ENCODE results near the gene MMP21.

DNA sequence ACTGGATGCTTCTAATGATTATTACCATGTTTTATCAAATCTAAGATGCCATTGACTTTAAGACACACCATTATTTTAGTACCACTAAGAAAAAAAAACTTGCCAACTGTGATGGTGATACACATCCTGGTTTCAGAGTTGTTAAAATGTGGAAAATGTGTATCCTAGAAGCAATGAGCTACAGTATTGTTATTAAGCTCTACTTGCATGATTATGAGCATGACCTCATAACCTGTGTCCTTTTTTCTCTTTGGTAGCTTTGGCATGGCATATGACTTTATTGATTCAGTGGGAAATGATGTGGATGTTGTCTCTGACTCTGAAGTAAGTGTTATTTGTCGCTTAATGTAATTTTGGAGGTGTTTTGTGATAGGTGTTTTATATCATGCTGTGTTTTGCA lies 52.8 kb downstream of the MMP21 start:
- TF ChIP-seq, protein P1, sequence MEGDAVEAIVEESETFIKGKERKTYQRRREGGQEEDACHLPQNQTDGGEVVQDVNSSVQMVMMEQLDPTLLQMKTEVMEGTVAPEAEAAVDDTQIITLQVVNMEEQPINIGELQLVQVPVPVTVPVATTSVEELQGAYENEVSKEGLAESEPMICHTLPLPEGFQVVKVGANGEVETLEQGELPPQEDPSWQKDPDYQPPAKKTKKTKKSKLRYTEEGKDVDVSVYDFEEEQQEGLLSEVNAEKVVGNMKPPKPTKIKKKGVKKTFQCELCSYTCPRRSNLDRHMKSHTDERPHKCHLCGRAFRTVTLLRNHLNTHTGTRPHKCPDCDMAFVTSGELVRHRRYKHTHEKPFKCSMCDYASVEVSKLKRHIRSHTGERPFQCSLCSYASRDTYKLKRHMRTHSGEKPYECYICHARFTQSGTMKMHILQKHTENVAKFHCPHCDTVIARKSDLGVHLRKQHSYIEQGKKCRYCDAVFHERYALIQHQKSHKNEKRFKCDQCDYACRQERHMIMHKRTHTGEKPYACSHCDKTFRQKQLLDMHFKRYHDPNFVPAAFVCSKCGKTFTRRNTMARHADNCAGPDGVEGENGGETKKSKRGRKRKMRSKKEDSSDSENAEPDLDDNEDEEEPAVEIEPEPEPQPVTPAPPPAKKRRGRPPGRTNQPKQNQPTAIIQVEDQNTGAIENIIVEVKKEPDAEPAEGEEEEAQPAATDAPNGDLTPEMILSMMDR (IDR thresholded peaks at IDR 0.05; ENCODE audit: poor library complexity): no peak
- TF ChIP-seq EZH2phosphoT487 (IDR thresholded peaks at IDR 0.05; ENCODE audit: low read depth, severe bottlenecking, unreplicated experiment): no peak
- no peak for TF ChIP-seq EZH2 (IDR thresholded peaks at IDR 0.05; ENCODE audit: borderline replicate concordance)

Measured in hepatocyte (in vitro differentiated cells).